Myocyte (in vitro differentiated cells): Measurements from ENCODE around the gene COLQ. TPM values are rescaled to one million over a fixed set of nuclear protein-coding genes. Genes with fewer than 3 reads are reported as not detected.
"Not testable (repeated sequence)": the region's sequence is repeated elsewhere in the genome, so short reads cannot be mapped to it uniquely, and the experiment has no call there.

ENCODE experiments used
- DNase-seq: peaks from one replicate; pipeline ENCODE4 v3.0.0-alpha.2; 2012; ENCODE audit warnings: low read depth
- total RNA-seq: library from RNA; depleted of rRNA; stranded (reverse); fragments of >200 nt; gene quantifications from 2 replicates; pipeline ENCODE4 v1.2.3, GENCODE V29; 2014

COLQ gene
- total RNA-seq, 1 donor from 2014 or later, result 24.8 TPM

DNA sequence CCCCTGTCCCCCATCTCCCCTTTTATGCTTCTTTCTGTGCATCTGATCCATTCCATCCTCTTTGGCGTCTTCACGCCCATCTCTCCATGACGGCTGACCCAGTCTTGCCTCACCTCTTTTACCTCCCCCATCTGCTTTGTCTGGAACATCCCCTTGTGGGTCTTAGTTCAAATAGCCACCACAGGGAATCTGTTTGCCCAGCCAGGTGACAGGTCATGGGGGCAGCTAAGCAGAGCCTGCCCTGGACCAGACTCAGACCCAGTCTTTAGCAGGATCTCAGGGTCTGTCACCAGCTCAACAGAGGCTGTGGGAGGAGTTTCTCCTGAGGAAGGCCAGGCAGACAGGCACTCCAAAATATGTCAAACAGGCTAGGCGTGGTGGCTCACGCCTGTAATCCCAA, 28.1 kb downstream of the COLQ start:
- DNase-seq, result no peak

DNA sequence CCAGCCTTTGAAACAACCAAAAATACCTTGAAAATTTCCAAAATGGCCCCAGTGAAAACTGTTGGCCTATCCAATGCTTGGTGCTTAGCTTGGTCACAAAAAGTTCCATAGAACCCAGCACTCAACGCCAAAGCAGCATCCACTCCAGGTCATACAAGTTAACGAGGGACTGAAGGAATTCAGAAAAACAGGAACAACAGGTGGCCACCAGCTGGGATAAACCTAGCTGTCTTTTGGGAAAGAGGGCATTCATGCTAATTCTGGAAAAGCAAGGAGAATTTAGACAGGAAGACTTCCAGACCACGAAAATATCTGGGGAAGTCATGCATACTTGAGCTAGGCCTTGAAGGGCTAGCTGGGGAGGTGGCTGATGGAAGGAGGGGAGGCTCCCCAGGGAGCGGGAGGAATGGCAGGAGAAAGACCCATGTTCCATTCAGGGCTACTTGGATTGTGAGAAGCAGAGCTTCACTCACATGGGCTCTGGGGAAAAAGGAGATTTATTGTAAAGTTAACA, 28.6 kb downstream of the COLQ start:
- DNase-seq, result no peak

DNA sequence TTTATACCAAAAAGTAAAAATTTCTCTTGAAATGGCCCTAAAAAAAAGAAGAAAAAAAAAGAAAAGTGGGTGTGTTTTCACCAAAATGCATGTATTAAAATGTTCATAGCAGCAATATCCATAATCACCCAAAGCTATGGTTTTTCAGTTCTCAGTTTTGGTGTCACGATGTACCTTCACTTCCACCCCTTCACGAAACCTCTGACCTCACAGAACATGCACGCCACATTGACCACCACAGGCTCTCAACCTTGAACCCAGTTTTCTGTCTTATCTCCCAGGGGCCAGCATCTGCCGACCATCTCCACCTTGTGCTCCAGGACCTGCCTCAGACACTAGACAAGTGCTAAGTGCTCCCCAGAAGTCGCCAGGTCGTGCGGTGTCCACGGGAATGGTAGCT, 30.4 kb downstream of the COLQ start:
- no peak for DNase-seq

DNA sequence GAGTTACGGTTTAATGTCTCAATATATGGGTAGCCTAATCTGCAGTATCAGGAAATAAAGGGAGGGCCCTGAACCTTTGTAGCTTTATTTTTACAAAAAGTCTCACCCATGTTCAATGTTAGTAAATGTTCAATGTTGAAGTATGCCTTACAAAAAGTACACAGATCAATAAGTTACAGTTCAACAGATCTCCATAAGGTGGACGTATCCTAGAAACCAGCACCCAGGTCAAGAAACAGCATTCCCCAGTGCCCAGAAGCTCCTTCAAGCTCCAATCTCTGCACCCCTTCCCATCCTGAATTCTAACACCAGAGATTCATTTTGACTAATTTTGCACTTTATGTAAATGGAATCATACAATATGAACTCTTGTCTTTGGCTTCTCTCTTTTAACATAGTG, 31.3 kb downstream of the COLQ start:
- DNase-seq, result no peak

DNA sequence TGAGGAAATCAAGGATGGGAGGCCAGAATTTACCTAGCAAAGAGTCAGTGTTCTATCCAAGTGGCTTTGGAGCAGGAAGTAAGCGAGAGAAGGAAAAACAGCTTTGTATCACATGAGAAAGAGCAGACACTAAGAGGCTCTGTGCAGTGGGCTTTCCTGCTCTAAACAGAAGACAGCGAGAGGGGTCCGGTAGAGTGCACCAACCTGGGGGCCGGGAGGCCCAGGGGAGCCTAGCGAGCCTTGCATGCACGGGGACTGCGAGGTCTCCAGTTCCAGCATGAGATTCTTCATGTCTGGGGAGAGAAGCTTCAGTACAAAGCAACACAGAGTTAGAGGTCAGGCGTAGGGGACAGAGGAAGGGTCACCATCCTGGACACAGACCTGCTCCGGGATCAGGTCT, 33.5 kb downstream of the COLQ start:
- no peak for DNase-seq

DNA sequence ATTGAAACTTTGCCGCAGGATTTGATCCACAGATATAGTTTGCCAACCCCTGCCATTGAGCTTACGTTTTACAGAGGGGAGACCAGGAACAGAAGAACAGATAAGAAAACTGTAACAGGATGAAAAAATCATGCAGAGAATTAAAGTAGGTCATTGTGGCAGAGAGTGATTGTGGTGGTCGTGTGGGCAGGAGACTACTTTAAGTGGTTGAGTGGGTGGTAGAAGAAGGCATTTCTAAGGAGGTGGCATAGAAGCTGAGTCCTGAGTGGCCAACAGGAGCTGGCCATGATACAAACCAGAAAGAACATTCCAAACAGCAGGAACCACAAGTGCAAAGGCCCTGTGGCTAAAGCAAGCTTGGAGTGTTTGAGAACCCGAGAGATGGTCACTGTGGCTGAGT, 34.5 kb downstream of the COLQ start:
- no peak for DNase-seq

DNA sequence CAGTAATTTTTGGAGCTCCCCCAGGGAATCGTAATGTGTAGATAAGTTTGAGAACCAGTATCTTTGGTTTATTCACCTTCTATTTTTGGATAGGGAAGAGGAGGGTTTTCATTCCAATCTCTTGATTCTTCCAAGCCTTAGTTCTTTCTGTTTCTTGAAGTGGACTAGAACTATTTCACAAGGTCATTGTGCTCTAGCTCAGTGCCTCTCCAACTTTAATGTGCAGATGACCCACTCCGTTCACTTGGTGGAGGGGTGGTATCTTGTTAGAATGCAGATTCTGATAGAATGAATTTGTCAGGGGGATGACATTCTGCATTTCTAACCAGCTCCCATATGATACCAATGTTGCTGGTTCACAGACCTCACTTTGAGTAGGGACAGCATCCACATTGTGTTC, 35.5 kb downstream of the COLQ start:
- no peak for DNase-seq

DNA sequence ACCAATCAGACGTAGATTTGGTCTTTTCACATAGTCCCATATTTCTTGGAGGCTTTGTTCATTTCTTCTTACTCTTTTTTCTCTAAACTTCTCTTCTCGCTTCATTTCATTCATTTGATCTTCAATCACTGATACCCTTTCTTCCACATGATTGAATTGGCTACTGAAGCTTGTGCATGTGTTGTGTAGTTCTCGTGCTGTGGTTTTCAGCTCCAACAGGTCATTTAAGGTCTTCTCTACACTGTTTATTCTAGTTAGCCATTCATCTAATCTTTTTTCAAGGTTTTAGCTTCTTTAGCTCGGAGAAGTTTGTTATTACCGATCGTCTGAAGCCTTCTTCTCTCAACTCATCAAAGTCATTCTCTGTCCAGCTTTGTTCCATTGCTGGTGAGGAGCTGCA, 37.0 kb downstream of the COLQ start:
- DNase-seq, result not testable (repeated sequence)

DNA sequence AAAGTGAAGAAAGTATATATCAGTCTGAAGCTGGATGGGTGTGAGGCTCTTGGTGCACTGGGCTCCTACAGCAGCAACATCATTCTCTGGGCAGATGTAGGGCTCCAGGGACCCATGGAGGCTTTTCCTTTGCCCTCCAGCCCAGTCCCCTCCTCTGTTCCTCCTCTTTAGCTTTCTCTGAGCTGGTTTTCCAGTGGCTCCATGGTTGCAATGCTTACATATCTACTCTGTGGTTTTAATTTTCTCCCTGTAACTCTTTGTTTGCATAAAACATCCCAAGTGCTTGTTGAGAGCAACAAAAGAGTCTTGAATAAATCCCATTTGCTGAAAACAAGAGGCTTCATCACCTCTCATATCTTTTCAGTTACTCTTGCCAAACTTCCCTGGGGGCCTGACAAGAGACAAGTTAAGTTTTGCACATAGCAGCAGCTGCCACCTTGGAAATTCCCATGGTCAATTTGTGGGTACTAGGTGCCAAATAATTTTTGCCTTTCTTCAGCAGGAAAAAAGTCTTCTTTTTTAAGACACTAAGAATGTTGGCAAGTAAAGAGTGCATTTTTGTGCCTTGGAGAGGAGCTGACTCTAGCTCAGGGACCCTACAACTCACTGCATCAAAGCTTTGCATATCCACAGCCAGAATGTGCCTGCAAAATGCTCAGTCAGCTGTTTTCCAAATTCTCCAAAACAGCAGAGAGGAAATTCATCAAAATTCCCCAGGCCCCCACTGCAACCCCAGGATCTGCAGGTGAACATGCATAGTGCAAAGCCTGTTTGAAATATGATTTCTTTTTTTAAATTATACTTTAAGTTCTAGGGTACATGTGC, 41.9 kb downstream of the COLQ start:
- DNase-seq, result peak; percentile 62

DNA sequence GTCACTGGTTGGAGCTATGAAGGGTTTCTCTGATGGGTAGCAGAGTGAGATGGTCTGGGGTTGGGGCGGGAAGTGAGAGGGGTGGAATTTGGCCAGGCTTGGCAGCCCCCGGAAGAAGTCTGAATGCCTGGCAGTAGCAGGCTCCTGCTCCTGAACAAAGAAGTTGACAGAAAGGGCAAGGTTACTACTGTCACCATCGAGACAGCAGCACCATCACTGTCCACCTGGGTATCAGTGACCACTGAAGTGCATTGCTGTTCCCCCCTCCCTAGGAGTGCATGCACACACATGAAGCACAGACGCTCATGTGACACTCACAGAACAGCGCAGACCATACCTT, 42.9 kb downstream of the COLQ start:
- no peak for DNase-seq

DNA sequence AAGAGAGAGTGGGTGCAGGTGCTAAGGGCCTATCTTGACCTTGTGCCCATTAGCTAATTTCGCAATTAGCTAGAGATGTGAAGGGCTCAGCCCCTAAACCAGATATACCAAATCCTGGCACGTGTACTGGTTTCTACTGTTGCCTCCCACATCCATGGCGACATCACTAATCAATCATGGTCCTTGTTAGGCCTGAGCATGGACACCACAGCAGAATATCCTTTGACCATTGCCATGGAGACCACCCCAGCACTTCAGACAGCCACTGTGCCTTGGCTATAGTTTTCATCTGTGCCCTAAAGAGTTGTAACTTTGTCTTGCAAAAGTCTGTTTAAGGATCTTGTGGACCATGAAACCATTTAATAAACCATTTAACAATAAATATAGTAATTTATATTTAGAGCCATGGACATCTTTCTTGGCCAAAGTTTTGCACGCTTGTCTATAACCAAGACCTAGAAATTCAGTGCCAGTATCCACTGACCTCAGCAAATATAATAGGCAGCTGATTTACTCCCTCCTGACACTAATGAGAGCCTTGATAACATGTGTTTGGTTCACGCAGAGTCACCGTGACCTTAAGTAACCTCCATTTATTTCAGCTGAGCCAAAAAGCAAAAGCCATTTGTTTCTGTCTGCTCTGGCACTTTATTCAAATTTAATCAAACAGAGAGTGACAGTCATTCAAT, 43.4 kb downstream of the COLQ start:
- peak; percentile 87 for DNase-seq

DNA sequence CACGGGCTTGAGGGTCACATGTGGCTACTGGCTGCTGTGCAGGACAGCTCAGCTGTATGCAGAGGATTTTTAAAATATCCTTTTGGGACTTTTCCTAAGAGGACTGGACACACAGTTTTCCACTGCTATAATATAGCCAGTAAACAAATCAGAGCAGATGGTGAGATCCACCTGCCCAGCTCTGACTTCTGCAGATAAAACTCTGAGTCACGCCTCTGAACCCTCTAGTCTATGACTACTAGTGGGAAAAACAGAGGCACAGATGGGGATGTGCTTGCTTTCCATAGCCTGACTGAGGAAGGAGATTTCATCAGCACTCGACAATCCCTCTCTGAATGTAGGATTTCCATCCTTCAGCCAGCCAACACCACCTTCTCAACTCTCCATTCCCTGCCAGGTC, 45.1 kb downstream of the COLQ start:
- peak; percentile 90 for DNase-seq

DNA sequence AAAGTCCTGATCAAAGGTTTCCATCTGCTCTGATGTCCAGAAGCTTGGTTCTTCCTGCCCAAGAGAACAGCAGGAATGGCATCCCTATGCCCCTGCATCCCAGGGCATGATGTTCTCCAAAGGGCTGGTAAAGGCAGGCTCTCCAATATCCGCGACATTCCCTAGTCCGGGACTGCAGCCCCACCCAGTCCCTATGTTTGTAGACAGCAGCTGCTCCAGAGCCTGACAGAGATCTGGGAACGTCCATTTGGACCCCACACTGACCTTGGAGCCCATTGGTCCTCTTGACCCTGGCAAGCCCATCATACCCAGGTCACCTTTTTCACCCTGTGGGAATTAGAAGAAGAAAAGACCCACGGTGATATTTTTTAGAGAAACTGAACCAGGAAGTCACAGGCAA, 46.3 kb downstream of the COLQ start:
- DNase-seq, result peak; percentile 75

DNA sequence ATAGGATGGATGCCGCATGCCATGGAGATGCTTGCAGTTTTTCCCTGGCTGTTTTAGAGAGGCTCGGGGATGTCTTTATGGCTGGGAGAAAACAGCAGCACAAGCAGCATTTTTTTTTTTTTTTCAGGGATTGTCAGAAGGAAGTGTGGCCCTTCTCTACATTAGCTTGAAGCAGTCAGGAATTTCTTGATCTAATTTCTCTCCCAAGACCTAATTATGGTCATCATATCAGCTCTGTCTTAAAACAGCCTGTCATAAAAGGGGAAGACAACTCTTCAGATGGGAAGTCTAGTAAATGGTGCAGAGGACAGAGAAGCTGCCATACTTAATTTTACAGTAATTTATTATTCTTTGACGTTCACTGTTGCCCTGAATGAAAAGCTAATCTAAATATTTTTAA, 49.6 kb downstream of the COLQ start:
- DNase-seq, result no peak

DNA sequence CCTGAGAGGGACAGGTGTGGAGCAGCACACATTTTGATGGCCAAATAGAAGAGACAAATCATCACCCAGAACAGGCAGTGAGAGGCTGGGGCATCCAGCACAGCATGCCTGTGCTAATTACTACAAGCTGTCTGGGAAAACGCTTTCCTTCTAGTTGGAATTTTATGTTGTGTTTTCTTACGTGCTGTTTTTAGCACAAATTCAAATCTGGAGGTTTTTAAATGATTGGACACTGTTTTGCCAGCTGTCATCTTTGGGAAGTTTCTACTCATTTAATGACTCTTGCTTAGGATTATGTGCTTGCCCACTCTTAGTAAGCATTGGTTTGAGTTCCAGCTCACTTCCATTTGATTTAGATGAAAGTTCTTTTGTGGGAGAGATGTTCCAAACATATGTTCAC, 50.7 kb downstream of the COLQ start:
- DNase-seq, result no peak

DNA sequence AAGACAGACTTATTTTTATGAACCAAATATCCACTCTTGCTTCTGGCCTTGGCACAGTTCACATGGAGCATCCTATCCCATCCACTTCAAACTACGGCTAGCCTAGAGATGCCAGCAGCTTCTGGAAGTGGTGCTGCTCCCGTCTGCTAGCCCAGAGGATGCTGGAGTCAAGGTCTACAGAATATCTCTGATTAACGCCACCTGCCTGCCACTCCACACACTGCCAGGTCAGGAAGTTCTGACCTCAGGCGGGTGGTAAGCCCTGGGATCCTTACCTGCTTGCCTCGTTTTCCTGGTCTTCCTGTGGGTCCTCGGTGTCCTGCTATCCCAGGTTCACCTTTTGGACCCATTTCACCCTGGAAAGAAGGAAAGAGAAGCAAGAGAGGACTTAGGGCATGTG, 51.2 kb downstream of the COLQ start:
- DNase-seq, result no peak

DNA sequence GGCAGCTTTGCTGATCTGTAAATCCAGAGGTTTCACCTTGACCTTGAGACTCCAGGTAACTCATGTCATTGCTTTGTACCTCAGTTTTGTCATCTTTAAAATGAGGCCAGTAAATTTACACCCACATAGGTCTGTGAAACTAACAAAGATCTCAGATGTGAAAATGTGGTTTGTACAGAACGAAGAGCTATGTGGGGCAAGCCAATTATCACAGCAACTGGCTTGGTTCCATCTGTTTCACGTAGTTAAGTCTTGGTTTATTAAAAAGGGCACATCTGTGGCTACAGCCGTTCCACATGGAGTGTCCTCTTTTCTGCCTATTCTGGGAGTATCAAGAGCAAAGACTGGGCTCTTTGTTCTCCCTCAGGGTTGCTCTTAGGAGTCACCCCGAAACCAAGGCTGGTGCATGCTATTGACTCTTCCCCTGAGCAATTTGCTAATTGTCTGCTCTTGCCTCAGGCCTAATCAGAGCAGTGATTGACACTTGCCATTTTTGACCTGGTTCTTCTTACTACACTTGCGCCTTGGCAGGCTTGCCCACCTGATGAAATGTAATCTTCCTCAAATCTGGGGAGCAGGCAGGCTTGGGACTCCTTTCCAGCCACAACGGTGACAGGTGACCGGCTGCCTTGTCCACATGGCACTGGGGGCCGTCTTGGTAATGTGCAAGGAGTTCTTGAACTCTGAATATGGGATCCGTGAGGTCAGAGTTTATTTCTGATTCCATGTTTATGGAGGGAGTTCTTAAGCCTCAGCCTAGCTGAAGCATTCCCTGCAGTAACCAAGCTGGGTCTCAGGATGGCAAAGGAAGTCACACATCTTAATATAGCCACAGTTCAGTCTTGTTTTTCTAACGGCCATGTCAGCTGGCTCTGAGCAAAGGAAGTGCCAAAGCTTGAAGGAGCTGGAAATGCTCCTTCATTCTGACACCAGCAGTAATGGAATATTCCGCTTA, 54.0 kb downstream of the COLQ start:
- DNase-seq, result peak; percentile 94

DNA sequence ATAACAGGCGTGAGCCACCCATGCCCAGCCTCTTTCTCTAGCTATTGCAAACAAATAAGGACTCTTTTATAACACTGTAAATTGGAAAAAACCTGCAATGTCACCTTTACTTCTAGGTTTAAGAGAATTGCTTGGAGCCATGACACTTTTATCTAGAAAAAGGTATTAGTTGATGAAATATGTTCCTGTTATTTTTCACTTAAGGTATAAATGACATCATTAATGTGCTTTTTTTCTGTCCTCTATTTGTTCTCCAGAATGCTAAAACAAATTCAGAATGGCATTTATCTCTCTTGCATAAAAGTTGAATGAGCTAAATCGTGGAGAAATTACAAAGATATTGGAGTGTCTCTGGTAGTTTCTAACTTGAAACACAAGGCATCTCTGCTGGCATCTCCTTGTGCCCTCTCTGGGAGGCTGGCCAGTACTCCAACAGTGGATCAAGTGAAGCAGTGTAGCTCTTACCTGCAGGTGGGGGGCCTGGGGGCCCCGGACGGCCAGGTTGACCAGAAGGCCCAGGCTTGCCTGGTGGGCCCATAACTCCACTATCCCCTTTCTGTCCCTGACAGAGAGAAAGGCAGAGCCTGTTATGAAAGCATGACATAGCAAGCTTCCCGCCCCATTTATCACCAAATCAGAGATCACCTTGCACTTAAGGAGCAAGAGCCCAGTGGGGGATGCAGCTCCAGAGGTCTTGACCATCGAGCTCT, 55.5 kb downstream of the COLQ start:
- DNase-seq, result no peak

DNA sequence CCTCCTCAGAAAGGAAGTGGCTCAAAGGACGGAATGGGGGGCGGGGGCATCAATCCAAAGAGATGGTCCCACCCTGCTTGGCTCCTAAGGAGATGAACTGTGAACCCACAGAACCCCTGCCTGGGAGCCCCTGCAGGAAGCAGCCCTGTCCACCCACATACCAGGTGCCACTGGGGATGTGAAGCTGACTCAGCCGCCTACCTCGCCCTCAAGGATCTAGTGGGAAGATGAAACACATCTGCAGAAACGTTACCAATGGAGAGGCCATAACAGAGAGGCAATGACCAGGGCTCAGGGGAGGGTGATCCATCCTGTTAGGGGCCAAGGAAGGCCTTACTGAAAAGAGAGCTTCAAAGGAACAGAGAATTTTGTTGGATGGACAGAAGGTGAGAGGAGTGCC, 59.1 kb downstream of the COLQ start:
- DNase-seq, result no peak

DNA sequence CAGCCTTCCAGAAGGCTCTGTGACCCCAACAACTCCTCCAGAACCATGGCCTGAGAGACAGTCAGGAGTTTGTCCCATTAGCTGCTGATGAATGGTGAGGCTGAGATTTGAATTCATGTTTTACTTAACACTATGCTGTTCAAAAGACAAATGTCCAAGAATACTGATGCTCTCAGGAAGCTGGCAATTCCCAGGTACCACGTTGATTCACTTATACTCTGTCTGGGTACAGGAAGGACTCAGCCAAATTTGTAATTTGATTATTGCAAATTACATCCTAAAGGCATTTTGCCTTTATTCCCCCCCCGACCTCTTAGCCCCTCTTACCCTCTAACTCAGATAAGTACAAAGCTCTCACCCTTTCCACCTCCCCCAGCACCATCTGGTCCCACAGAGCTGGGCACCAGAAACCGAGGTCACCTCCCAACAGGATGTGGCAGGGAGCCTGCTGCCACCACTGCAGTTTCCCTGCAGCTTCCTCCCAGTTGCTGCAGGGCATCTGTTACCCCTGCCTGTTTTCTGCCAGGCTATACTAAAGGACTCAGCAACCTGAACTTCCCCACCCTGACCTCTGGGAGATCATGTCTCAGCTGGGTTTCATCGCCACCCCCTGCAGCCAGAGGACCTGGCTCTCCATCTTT, 60.5 kb downstream of the COLQ start:
- peak; percentile 76 for DNase-seq
